ENCODE results near the gene YAE1.

The YAE1 gene

GRCh38 chr7:39550411-39550810 is 15.8 kb upstream of the YAE1 start:
- Histone ChIP-seq H3K4me3 (ENCODE audit: low read length) (no peak overlapping the region), H4K20me1 (ENCODE audit: insufficient read depth, low read length) (no peaks in the 10 kb centered on the region), H3K27ac (ENCODE audit: low read length) (no peak overlapping the region), H3K4me1 (ENCODE audit: low read length) (no peaks in the 10 kb centered on the region), H3K79me2 (ENCODE audit: low read length) (no peaks in the 10 kb centered on the region), H3K9ac (ENCODE audit: low read length) (no peak overlapping the region), H3K4me2 (ENCODE audit: low read length) (no peak overlapping the region), H3K36me3 (replicated peaks; ENCODE audit: low read depth, low read length) (no peaks in the 10 kb centered on the region), H3K9me3 (ENCODE audit: insufficient read depth, low read length) (no peaks in the 10 kb centered on the region; the same call in 1 of the 2 replicates), H3K27me3 (ENCODE audit: low read depth, low read length) (peaks cover 4% of the 10 kb centered on the region; the same call in 1 of the 2 replicates), H2AFZ (ENCODE audit: low read depth, low read length) (no peak overlapping the region)
- TF ChIP-seq, protein P1, sequence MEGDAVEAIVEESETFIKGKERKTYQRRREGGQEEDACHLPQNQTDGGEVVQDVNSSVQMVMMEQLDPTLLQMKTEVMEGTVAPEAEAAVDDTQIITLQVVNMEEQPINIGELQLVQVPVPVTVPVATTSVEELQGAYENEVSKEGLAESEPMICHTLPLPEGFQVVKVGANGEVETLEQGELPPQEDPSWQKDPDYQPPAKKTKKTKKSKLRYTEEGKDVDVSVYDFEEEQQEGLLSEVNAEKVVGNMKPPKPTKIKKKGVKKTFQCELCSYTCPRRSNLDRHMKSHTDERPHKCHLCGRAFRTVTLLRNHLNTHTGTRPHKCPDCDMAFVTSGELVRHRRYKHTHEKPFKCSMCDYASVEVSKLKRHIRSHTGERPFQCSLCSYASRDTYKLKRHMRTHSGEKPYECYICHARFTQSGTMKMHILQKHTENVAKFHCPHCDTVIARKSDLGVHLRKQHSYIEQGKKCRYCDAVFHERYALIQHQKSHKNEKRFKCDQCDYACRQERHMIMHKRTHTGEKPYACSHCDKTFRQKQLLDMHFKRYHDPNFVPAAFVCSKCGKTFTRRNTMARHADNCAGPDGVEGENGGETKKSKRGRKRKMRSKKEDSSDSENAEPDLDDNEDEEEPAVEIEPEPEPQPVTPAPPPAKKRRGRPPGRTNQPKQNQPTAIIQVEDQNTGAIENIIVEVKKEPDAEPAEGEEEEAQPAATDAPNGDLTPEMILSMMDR (IDR thresholded peaks at IDR 0.05; ENCODE audit: low read depth, low read length): no peak
- no peak for TF ChIP-seq EZH2phosphoT487 (IDR thresholded peaks at IDR 0.05; ENCODE audit: low read depth)

- Histone ChIP-seq H3K9me3 (ENCODE audit: insufficient read depth, low read length) (no peaks in the 10 kb centered on the region), H3K27ac (ENCODE audit: low read length) (no peak overlapping the region), H3K4me2 (ENCODE audit: low read length) (no peak overlapping the region), H3K79me2 (ENCODE audit: low read length) (no peaks in the 10 kb centered on the region), H3K9ac (ENCODE audit: low read length) (no peak overlapping the region), H2AFZ (ENCODE audit: low read depth, low read length) (no peak overlapping the region), H3K36me3 (replicated peaks; ENCODE audit: low read depth, low read length) (no peaks in the 10 kb centered on the region), H3K4me1 (ENCODE audit: low read length) (no peaks in the 10 kb centered on the region), H3K27me3 (ENCODE audit: low read depth, low read length) (peaks cover 18% of the 10 kb centered on the region), H4K20me1 (ENCODE audit: insufficient read depth, low read length) (no peaks in the 10 kb centered on the region), H3K4me3 (ENCODE audit: low read length) (no peak overlapping the region)
- TF ChIP-seq, protein P1 (IDR thresholded peaks at IDR 0.05; ENCODE audit: low read depth, low read length): no peak
These were observed 12.8 kb upstream of the YAE1 start for GRCh38 chr7:39553436-39553835.

- no peak overlapping the region for H2AFZ ChIP-seq (ENCODE audit: low read depth, low read length)
- no peak overlapping the region for H3K4me2 ChIP-seq (ENCODE audit: low read length)
- TF ChIP-seq, protein P1 (IDR thresholded peaks at IDR 0.05; ENCODE audit: low read depth, low read length): no peak
- TF ChIP-seq EZH2phosphoT487 (IDR thresholded peaks at IDR 0.05; ENCODE audit: low read depth): no peak
- H4K20me1 ChIP-seq (ENCODE audit: insufficient read depth, low read length): no peaks in the 10 kb centered on the region
- peaks cover 18% of the 10 kb centered on the region for H3K27me3 ChIP-seq (ENCODE audit: low read depth, low read length)
- no peaks in the 10 kb centered on the region for H3K36me3 ChIP-seq (replicated peaks; ENCODE audit: low read depth, low read length)
- H3K79me2 ChIP-seq (ENCODE audit: low read length): no peaks in the 10 kb centered on the region
- no peak overlapping the region for H3K9ac ChIP-seq (ENCODE audit: low read length)
- no peak overlapping the region for H3K27ac ChIP-seq (ENCODE audit: low read length)
- H3K4me1 ChIP-seq (ENCODE audit: low read length): no peaks in the 10 kb centered on the region
- H3K4me3 ChIP-seq (ENCODE audit: low read length): no peak overlapping the region
- no peaks in the 10 kb centered on the region for H3K9me3 ChIP-seq (ENCODE audit: insufficient read depth, low read length)
These were observed 11.5 kb upstream of the YAE1 start for GRCh38 chr7:39554583-39555165.

GRCh38 chr7:39557222-39557621 is 9.0 kb upstream of the YAE1 start:
- peaks cover 18% of the 10 kb centered on the region for H3K27me3 ChIP-seq (ENCODE audit: low read depth, low read length)
- H3K79me2 ChIP-seq (ENCODE audit: low read length): no peaks in the 10 kb centered on the region
- no peak overlapping the region for H3K9ac ChIP-seq (ENCODE audit: low read length)
- H3K27ac ChIP-seq (ENCODE audit: low read length): no peak overlapping the region
- H3K4me2 ChIP-seq (ENCODE audit: low read length): no peak overlapping the region
- no peaks in the 10 kb centered on the region for H3K4me1 ChIP-seq (ENCODE audit: low read length)
- no peaks in the 10 kb centered on the region for H4K20me1 ChIP-seq (ENCODE audit: insufficient read depth, low read length)
- H3K36me3 ChIP-seq (replicated peaks; ENCODE audit: low read depth, low read length): no peaks in the 10 kb centered on the region
- TF ChIP-seq, protein P1 (IDR thresholded peaks at IDR 0.05; ENCODE audit: low read depth, low read length): no peak
- TF ChIP-seq EZH2phosphoT487 (IDR thresholded peaks at IDR 0.05; ENCODE audit: low read depth): no peak
- no peaks in the 10 kb centered on the region for H3K9me3 ChIP-seq (ENCODE audit: insufficient read depth, low read length)
- H2AFZ ChIP-seq (ENCODE audit: low read depth, low read length): no peak overlapping the region
- H3K4me3 ChIP-seq (ENCODE audit: low read length): no peak overlapping the region

Measured in OCI-LY3 (cell line).